ENCODE measurements around the gene RPS6KA4. TPM values are rescaled to one million over a fixed set of nuclear protein-coding genes. Genes with fewer than 3 reads are reported as not detected.

Gene RPS6KA4
- total and polyA plus RNA-seq, 4 experiments from 2014 or later = 6.7 to 38.7 (median 23.2) TPM

DNA sequence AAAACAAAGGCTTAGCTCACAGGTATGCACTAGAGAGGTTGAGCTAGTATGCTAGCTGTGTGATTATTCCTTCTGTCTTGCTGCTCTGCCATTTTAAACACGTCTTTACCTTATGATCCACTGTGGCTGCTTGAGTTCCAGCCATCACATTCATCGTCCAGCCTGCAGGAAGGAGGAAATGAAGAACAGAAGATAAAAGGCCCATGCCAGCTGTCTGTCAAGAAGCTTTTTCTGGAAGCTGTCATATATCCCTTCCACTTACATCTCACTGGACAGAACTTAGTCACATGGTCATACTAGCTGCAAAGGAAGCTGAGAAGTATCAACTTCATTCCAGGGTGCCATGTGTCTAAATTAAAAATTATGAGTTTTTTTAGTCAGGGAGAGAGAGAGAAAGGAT is 31.6 kb upstream of the RPS6KA4 start:
- Histone ChIP-seq H3K27ac (ENCODE audit: low read depth, low read length) (no peak overlapping the region), H3K4me1 (ENCODE audit: insufficient read depth, low read length) (peaks cover 12% of the 10 kb centered on the region), H3K36me3 (ENCODE audit: insufficient read depth, low read length) (no peaks in the 10 kb centered on the region), H3K27me3 (ENCODE audit: insufficient read depth, low read length) (no peaks in the 10 kb centered on the region), H3K4me3 (ENCODE audit: low read length in 2 of 2) (no peak overlapping the region), H3K9me3 (ENCODE audit: control insufficient read depth in 1 of 2, low read length in 2 of 2) (no peaks in the 10 kb centered on the region)
- no peak for DNase-seq
- CTCF ChIA-PET (ENCODE audit: partially characterized antibody) = interaction anchor here (1.0 kb wide), 1 partner anchor 9 kb away, joined by 7 read pairs; the partner anchor contains the start of gene PRDX5
- intact Hi-C loops (cut with micrococcal nuclease) = no loop called here
- no peak overlapping the region for H3K27ac Mint-ChIP-seq
- H3K36me3 Mint-ChIP-seq = no peaks in the 10 kb centered on the region
- H3K4me1 Mint-ChIP-seq = peaks cover 5 to 8% (median 7%) of the 10 kb centered on the region in 4 donors
- no peaks in the 10 kb centered on the region for H3K9me3 Mint-ChIP-seq
- H3K27me3 Mint-ChIP-seq = no peaks in the 10 kb centered on the region
- H3K4me3 Mint-ChIP-seq = no peak overlapping the region
- POLR2A ChIA-PET (ENCODE audit: partially characterized antibody) = no interaction called here

DNA sequence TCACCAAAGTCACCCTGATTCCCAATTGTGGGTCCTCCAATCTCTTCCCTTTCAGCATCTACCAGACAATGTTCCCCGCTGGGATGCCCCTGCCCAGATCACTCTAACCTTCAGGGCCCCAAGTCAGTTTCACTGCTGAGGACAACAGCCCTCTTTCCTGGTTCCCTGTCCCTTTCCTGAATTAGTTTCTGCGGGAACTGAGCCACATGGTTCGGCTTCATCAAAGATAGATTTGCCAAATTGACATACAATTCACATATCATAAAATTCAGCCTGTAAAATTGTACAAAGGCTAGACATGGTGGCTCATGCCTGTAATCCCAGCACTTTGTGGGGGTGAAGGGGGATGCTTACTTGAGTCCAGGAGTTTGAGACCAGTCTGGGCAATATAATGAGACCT is 31.0 kb upstream of the RPS6KA4 start:
- Histone ChIP-seq H3K9me3 (ENCODE audit: control insufficient read depth in 1 of 2, low read length in 2 of 2) (no peaks in the 10 kb centered on the region), H3K27me3 (ENCODE audit: insufficient read depth, low read length) (no peaks in the 10 kb centered on the region), H3K36me3 (ENCODE audit: insufficient read depth, low read length) (no peaks in the 10 kb centered on the region), H3K27ac (ENCODE audit: low read depth, low read length) (no peak overlapping the region), H3K4me3 (ENCODE audit: low read length in 2 of 2) (no peak overlapping the region), H3K4me1 (ENCODE audit: insufficient read depth, low read length) (peaks cover 12% of the 10 kb centered on the region)
- H3K27me3 Mint-ChIP-seq = no peaks in the 10 kb centered on the region
- ChIA-PET CTCF (ENCODE audit: partially characterized antibody) (interaction anchor here (0.7 kb wide), 1 partner anchor 1761 kb away, joined by 3 read pairs; no protein-coding TSS in a partner anchor), POLR2A (ENCODE audit: partially characterized antibody) (no interaction called here)
- H3K9me3 Mint-ChIP-seq = no peaks in the 10 kb centered on the region
- H3K4me3 Mint-ChIP-seq = no peak overlapping the region
- no peak overlapping the region for H3K27ac Mint-ChIP-seq
- intact Hi-C loops (cut with micrococcal nuclease) = no loop called here
- H3K4me1 Mint-ChIP-seq = peaks cover 5 to 8% (median 7%) of the 10 kb centered on the region in 4 donors
- no peaks in the 10 kb centered on the region for H3K36me3 Mint-ChIP-seq
- DNase-seq = no peak

DNA sequence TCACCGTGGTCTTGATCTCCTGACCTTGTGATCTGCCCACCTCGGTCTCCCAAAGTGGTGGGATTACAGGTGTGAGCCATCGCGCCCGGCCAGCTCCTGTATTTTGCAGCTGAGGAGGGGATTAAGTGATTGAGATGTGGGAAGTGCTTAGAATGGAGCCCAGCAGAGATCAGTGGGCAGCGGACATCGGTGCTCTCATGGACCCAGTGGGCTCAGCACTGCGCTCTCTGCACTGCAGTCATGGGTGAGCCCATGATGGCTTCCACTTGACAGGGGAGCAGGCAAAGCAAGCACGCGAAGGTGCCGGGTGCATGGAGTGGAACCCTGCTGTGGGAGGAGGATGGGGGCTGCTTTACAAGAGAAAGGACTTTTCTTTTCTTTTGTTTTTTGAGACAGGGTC is 28.1 kb upstream of the RPS6KA4 start:
- no peak for DNase-seq
- Histone ChIP-seq H3K36me3 (ENCODE audit: insufficient read depth, low read length) (no peaks in the 10 kb centered on the region), H3K4me3 (ENCODE audit: low read length in 2 of 2) (no peak overlapping the region), H3K4me1 (ENCODE audit: insufficient read depth, low read length) (peaks cover 12% of the 10 kb centered on the region), H3K27ac (ENCODE audit: low read depth, low read length) (no peak overlapping the region), H3K9me3 (ENCODE audit: control insufficient read depth in 1 of 2, low read length in 2 of 2) (no peaks in the 10 kb centered on the region), H3K27me3 (ENCODE audit: insufficient read depth, low read length) (no peaks in the 10 kb centered on the region)
- Mint-ChIP-seq H3K9me3 (no peaks in the 10 kb centered on the region), H3K27me3 (no peaks in the 10 kb centered on the region), H3K4me3 (no peak overlapping the region), H3K27ac (no peak overlapping the region), H3K4me1 (peaks cover 5 to 9% (median 8%) of the 10 kb centered on the region in 4 donors), H3K36me3 (peaks cover 4 to 5% of the 10 kb centered on the region in 2 donors)
- POLR2A ChIA-PET (ENCODE audit: partially characterized antibody) = interaction anchor here (0.6 to 2.2 kb wide), 7 partner anchors 9 to 1167 kb away, joined by 3 to 31 read pairs (median 4); partner anchors contain the start of genes CCDC88B, ESRRA, FERMT3 and PRDX5
- CTCF ChIA-PET (ENCODE audit: partially characterized antibody) = interaction anchor here (0.7 to 3.8 kb wide), 10 partner anchors 9 to 126 kb away, joined by 3 to 49 read pairs (median 4); partner anchors contain the start of genes FERMT3, PRDX5 and TRMT112
- intact Hi-C loops (cut with micrococcal nuclease) = loop anchor here (1.0 kb wide), 2 partner anchors 13 to 127 kb away; partner anchors contain the start of gene PRDX5

DNA sequence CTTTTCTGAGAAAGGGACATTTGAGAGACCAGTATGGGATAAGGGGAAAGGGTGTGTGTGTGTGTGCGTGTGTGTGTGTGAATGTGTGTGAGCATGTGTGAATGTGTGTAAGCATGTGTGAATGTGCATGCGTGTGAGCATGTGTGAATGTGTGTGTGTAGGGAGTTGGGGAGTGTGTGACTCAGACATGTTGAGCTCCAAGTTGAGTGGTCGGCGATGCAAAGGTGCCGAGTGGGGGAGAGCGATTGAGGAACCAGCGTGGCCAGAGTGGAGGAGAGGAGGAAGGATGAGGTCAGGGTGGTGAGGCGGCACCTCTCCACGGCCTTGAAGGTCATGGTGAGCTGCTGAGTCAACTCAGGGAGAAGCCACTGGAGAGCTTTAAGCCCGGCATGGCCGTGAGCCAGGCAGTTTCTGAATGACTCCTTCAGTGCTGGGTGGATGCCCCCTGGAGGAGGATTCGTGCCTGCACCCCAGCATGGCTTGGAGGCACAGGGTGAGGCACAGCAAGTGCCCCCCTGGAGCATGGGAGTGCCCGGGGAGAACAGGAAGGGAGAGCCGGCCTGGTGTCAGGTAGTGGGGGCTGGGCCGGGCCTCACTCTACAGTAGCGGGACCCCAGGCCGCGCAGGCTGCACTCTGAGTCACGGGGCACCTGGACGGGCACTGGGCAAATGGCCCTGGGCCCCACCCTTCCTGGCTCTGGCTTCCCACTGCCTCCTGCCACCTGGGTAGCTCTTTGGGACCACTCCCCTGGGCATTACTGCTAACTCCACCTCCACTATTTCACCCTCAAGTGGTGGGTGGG is 27.2 kb upstream of the RPS6KA4 start:
- no peaks in the 10 kb centered on the region for H3K27me3 ChIP-seq (ENCODE audit: insufficient read depth, low read length)
- peaks cover 4 to 5% of the 10 kb centered on the region in 2 donors for H3K36me3 Mint-ChIP-seq
- H3K27ac ChIP-seq (ENCODE audit: low read depth, low read length) = no peak overlapping the region
- POLR2A ChIA-PET (ENCODE audit: partially characterized antibody) = interaction anchor here (0.8 to 2.2 kb wide), 6 partner anchors 8 to 127 kb away, joined by 3 to 31 read pairs (median 4); partner anchors contain the start of genes BAD, CCDC88B, ESRRA and FERMT3
- peaks cover 5 to 11% (median 8%) of the 10 kb centered on the region in 4 donors for H3K4me1 Mint-ChIP-seq
- H3K9me3 ChIP-seq (ENCODE audit: control insufficient read depth in 1 of 2, low read length in 2 of 2) = no peaks in the 10 kb centered on the region
- DNase-seq = peak; percentile 47 to 73 (median 54)
- H3K27me3 Mint-ChIP-seq = no peaks in the 10 kb centered on the region
- H3K27ac Mint-ChIP-seq = peak overlapping the region; percentile 11 to 92 (median 71)
- no peaks in the 10 kb centered on the region for H3K36me3 ChIP-seq (ENCODE audit: insufficient read depth, low read length)
- intact Hi-C loops (cut with micrococcal nuclease) = loop anchor here (1.0 kb wide), 2 partner anchors 13 to 127 kb away; partner anchors contain the start of gene PRDX5
- H3K4me1 ChIP-seq (ENCODE audit: insufficient read depth, low read length) = peaks cover 12% of the 10 kb centered on the region
- no peaks in the 10 kb centered on the region for H3K9me3 Mint-ChIP-seq
- CTCF ChIA-PET (ENCODE audit: partially characterized antibody) = interaction anchor here (0.7 to 3.8 kb wide), 11 partner anchors 8 to 127 kb away, joined by 3 to 49 read pairs (median 4); partner anchors contain the start of genes CCDC88B, FERMT3, PRDX5 and TRMT112
- peak overlapping the region in 4 of 8 donors; percentile 7 to 38 (median 36) for H3K4me3 Mint-ChIP-seq
- no peak overlapping the region for H3K4me3 ChIP-seq (ENCODE audit: low read length in 2 of 2)

DNA sequence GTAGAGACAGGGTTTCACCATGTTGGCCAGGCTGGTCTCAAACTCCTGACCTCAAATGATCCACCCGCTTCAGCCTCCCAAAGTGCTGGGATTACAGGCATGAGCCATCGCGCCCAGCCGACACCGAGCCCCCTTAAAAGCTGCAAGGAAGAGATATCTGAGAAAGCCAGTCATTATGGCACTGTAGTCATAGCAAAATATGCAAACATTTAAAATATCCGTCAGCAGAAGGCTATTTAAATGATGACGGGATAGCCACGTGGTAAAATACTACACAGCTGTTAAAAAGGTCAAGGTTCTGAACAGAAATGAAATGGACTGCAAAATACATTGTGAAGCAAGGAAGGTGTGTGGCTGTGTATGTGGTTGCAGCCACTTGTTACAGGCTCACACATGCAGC is 25.4 kb upstream of the RPS6KA4 start:
- no peak overlapping the region for H3K27ac ChIP-seq (ENCODE audit: low read depth, low read length)
- Mint-ChIP-seq H3K4me3 (peak overlapping the region in 1 of 8 donors; percentile 14), H3K4me1 (peaks cover 6 to 20% (median 15%) of the 10 kb centered on the region in 4 donors), H3K36me3 (peaks cover 12 to 17% of the 10 kb centered on the region in 2 donors), H3K27me3 (no peaks in the 10 kb centered on the region), H3K9me3 (no peaks in the 10 kb centered on the region), H3K27ac (peak overlapping the region in 1 of 7 donors; percentile 5)
- CTCF ChIA-PET (ENCODE audit: partially characterized antibody) = interaction anchor here (1.3 to 3.8 kb wide), 2 partner anchors 16 to 33 kb away, joined by 5 to 49 read pairs; partner anchors contain the start of genes PRDX5 and TRMT112
- POLR2A ChIA-PET (ENCODE audit: partially characterized antibody) = no interaction called here
- no peaks in the 10 kb centered on the region for H3K36me3 ChIP-seq (ENCODE audit: insufficient read depth, low read length)
- intact Hi-C loops (cut with micrococcal nuclease) = no loop called here
- H3K4me1 ChIP-seq (ENCODE audit: insufficient read depth, low read length) = peaks cover 12% of the 10 kb centered on the region
- no peak for DNase-seq
- H3K27me3 ChIP-seq (ENCODE audit: insufficient read depth, low read length) = no peaks in the 10 kb centered on the region
- no peak overlapping the region for H3K4me3 ChIP-seq (ENCODE audit: low read length in 2 of 2)
- H3K9me3 ChIP-seq (ENCODE audit: control insufficient read depth in 1 of 2, low read length in 2 of 2) = no peaks in the 10 kb centered on the region

DNA sequence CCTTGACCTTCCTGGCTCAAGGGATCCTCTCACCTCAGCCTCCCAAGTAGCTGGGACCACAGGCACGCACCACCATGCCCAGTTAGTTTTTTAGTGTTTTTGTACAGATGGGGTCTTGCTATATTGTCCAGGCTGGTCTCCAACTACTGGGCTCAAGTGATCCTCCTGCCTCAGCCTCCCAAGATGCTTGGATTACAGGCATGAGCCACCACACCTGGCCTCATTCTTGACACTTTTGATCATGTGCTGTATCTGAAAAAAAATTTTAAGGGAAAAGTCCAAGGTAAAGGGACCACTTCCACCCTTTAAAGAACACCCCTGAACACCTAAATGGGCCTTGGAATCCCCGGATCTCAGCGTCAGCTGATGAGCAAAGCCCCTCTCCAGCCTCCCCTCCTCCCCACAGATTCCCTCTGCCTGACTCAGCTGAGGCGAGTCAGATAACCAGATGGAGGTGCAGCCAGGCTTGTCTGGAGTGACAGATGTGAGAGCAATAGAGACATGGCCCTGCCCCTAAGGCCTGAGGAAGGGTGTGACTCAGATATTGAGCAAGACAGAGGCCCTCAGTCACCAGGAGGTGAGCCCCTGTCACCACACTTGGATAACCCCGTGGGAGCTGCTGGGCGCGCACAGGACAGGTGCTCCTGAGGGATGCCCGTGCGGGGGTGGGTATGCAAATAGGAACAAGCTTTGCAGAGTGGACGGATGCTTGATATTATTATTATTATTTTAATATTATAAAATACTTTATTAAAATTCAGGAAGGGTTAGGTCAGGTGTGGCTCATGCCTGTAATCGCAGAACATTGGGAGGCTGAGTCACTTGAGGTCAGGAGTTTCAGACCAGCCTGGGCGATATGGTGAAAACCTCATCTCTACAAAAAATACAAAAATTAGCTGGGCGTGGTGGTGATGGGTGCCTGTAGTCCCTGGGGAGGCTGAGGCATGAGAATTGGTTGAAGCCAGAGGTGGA is 23.9 kb upstream of the RPS6KA4 start:
- peaks cover 12 to 29% of the 10 kb centered on the region in 2 donors for H3K36me3 Mint-ChIP-seq
- H3K4me3 Mint-ChIP-seq = no peak overlapping the region
- ChIA-PET CTCF (ENCODE audit: partially characterized antibody) (interaction anchor here (0.6 to 0.7 kb wide), 2 partner anchors 131 to 1943 kb away, joined by 3 read pairs; no protein-coding TSS in a partner anchor), POLR2A (ENCODE audit: partially characterized antibody) (interaction anchor here (9.7 kb wide), 1 partner anchor 18 kb away, joined by 153 read pairs; the partner anchor contains the start of genes PRDX5 and TRMT112)
- H3K27me3 Mint-ChIP-seq = no peaks in the 10 kb centered on the region
- no peaks in the 10 kb centered on the region for H3K27me3 ChIP-seq (ENCODE audit: insufficient read depth, low read length)
- H3K27ac Mint-ChIP-seq = peak overlapping the region in 1 of 7 donors; percentile 57
- intact Hi-C loops (cut with micrococcal nuclease) = no loop called here
- no peak overlapping the region for H3K27ac ChIP-seq (ENCODE audit: low read depth, low read length)
- H3K36me3 ChIP-seq (ENCODE audit: insufficient read depth, low read length) = no peaks in the 10 kb centered on the region
- no peak for DNase-seq
- peaks cover 18 to 33% (median 27%) of the 10 kb centered on the region in 4 donors for H3K4me1 Mint-ChIP-seq
- H3K9me3 Mint-ChIP-seq = no peaks in the 10 kb centered on the region
- H3K4me1 ChIP-seq (ENCODE audit: insufficient read depth, low read length) = peaks cover 25% of the 10 kb centered on the region
- no peaks in the 10 kb centered on the region for H3K9me3 ChIP-seq (ENCODE audit: control insufficient read depth in 1 of 2, low read length in 2 of 2)
- H3K4me3 ChIP-seq (ENCODE audit: low read length in 2 of 2) = no peak overlapping the region
